Gastrocnemius medialis (tissue), 4 donors: ENCODE data around the gene ARHGAP24.

ENCODE experiments used
- CTCF ChIP-seq, 5 experiments: fragments of 450-650 bp in 3 of 5; fragments of 200-600 bp in 2 of 5; sonication (generic) in 2 of 5; IDR thresholded peaks in 4 of 5; conservative IDR thresholded peaks in 1 of 5; 1 replicate in 4 of 5; 2 replicates in 1 of 5; pipeline ENCODE4 v1.5.1; 2016 to 2019; ENCODE audit warnings: antibody characterized with exemption in 5 of 5, mild to moderate bottlenecking in 3 of 5, moderate library complexity in 3 of 5
- POLR2A ChIP-seq, 2 donors: fragments of 450-650 bp; IDR thresholded peaks; one replicate each; pipeline ENCODE4 v1.6.1; 2017; ENCODE audit warnings: antibody characterized with exemption in 2 of 2, mild to moderate bottlenecking in 2 of 2, moderate library complexity in 2 of 2

- no peak for TF ChIP-seq CTCF (IDR thresholded peaks at IDR 0.05 in 4 of 5, conservative IDR thresholded peaks at IDR 0.05 in 1 of 5)
- no peak for TF ChIP-seq POLR2A (IDR thresholded peaks at IDR 0.05)
These were observed 198.6 kb downstream of the ARHGAP24 start for GRCh38 chr4:85673540-85673939.
